Activated CD8-positive, alpha-beta T cell treated with anti-CD3 and anti-CD28 coated beads for 36 hours (primary cell): ENCODE data around the gene RAB1B. TPM values are rescaled to one million over a fixed set of nuclear protein-coding genes. Genes with fewer than 3 reads are reported as not detected.
"Not testable (repeated sequence)": the region's sequence is repeated elsewhere in the genome, so short reads cannot be mapped to it uniquely, and the experiment has no call there.

Source experiments
- ATAC-seq: fragments of 200-7000 bp; cut with Tn5 transposase; one replicate; pipeline ENCODE4 v1.10.0; 2021; ENCODE audit warnings: mild to moderate bottlenecking, moderate library complexity
- CTCF ChIA-PET: fragments of 350-600 bp; sonication (Branson Sonifier 250); formaldehyde crosslinking; loops from one replicate; lab custom pipeline; 2021; ENCODE audit warnings: antibody characterized with exemption; lab: Charles Lee
- POLR2A ChIA-PET: fragments of 350-600 bp; sonication (Branson Sonifier 250); formaldehyde crosslinking; loops from one replicate; lab custom pipeline; 2021; ENCODE audit warnings: antibody characterized with exemption; lab: Charles Lee
- DNase-seq: peaks from one replicate; pipeline ENCODE4 v3.0.0-alpha.2; 2020
- H3K27ac Mint-ChIP-seq: one replicate; pipeline ENCODE4 v1.8.0; 2021; ENCODE audit warnings: mild to moderate bottlenecking, mixed read lengths
- H3K27me3 Mint-ChIP-seq: one replicate; pipeline ENCODE4 v1.8.0; 2021; ENCODE audit warnings: mixed read lengths
- H3K36me3 Mint-ChIP-seq: one replicate; pipeline ENCODE4 v1.8.0; 2021; ENCODE audit warnings: low read depth, mixed read lengths
- H3K4me1 Mint-ChIP-seq: one replicate; pipeline ENCODE4 v1.8.0; 2021; ENCODE audit warnings: low read depth, mixed read lengths
- H3K4me3 Mint-ChIP-seq: one replicate; pipeline ENCODE4 v1.8.0; 2021; ENCODE audit warnings: mild to moderate bottlenecking, moderate library complexity, mixed read lengths
- H3K9me3 Mint-ChIP-seq: one replicate; pipeline ENCODE4 v1.8.0; 2021; ENCODE audit warnings: mixed read lengths
- CTCF ChIP-seq: fragments of 200-600 bp; IDR thresholded peaks from one replicate; pipeline ENCODE4 v1.8.0; 2022; ENCODE audit warnings: antibody characterized with exemption, mild to moderate bottlenecking
- intact Hi-C: fragments of 100-400 bp; cut with micrococcal nuclease; formaldehyde crosslinking; loops from one replicate; pipeline ENCODE4 v1.10.0; 2022
- total RNA-seq, 2 experiments: library from RNA; stranded (reverse); gene quantifications; one replicate each; pipeline ENCODE4 v1.2.3, GENCODE V29; 2021

RAB1B gene
- total RNA-seq, 2 experiments from 2014 or later: 97.9 to 98.2 TPM

DNA sequence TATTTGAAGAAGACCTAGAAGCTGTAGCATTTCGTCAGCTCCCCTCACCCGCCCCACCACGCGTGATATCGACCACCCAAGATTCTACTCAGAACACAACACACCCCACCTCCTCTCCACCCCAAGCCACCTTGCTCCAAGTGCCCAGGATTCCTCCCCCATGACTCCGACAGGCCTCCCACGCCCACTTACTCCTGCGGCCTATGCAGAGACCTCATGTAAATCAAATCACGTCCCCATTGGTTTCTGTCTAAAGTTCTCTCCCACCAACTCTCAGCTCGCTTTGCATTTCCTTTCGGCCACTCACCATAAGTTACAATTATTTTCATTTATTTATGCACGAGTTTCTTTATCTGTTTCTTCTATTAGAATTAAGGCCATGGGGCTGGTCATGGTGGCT is 34.2 kb downstream of the RAB1B start:
- no peaks in the 10 kb centered on the region for H3K9me3 Mint-ChIP-seq
- ATAC-seq: no peak
- no peak for TF ChIP-seq CTCF
- CTCF ChIA-PET: interaction anchor here (1.1 to 4.2 kb wide), 4 partner anchors 9 to 83 kb away, joined by 3 to 37 read pairs (median 3); no protein-coding TSS in a partner anchor
- no peaks in the 10 kb centered on the region for H3K36me3 Mint-ChIP-seq
- H3K4me3 Mint-ChIP-seq: no peak overlapping the region
- no peak for DNase-seq
- POLR2A ChIA-PET: no interaction called here
- no peaks in the 10 kb centered on the region for H3K4me1 Mint-ChIP-seq
- H3K27me3 Mint-ChIP-seq: no peaks in the 10 kb centered on the region
- H3K27ac Mint-ChIP-seq: no peak overlapping the region
- intact Hi-C loops: no loop called here

DNA sequence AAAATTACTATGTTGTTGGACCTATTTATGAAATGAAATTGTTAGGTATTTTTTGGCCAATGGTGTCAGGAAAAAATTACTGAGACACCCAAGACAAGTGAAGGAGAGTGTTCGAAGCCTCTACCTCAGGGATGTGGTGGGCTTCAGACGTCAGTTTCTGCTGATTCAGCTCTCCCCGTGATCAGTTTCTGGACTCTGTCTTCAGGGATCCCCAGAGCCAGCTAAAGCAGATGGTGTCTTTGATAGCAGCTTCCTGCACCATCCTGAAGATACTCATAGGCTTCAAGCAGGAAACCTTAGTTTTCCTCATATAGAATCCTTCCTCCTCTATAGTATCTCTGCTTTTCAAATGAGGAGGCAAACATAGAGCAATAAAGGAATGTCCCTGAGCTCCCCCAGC is 41.0 kb downstream of the RAB1B start:
- no peak overlapping the region for H3K4me3 Mint-ChIP-seq
- DNase-seq (no peak), ATAC-seq (no peak)
- H3K36me3 Mint-ChIP-seq: no peaks in the 10 kb centered on the region
- H3K9me3 Mint-ChIP-seq: no peaks in the 10 kb centered on the region
- H3K27me3 Mint-ChIP-seq: no peaks in the 10 kb centered on the region
- ChIA-PET CTCF (interaction anchor here (1.4 to 10.2 kb wide), 5 partner anchors 8 to 77 kb away, joined by 6 to 149 read pairs (median 39); partner anchors contain the start of genes BRMS1 and RIN1), POLR2A (interaction anchor here (0.9 kb wide), 1 partner anchor 36 kb away, joined by 3 read pairs; no protein-coding TSS in a partner anchor)
- no peak for TF ChIP-seq CTCF
- H3K4me1 Mint-ChIP-seq: peaks cover 9% of the 10 kb centered on the region
- no peak overlapping the region for H3K27ac Mint-ChIP-seq
- intact Hi-C loops: no loop called here

DNA sequence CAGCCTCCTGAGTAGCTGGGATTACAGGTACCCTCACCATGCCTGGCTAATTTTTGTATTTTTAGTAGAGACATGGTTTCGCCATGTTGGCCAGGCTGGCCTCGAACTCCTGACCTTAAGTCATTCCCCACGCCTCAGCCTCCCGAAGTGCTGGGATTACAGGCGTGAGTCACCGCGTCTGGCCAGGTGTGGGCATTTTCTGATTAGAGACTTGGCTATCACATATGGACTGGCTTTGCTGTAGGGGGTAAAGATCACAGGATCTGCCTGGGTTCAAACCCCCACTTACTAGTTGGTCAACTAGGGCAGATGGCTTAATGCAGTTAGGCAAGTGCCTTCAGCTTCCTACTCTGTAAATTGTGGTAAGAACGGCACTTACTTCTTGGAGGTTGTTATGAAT is 41.9 kb downstream of the RAB1B start:
- Mint-ChIP-seq H3K36me3 (peaks cover 2% of the 10 kb centered on the region), H3K4me3 (no peak overlapping the region), H3K27me3 (no peaks in the 10 kb centered on the region), H3K4me1 (peaks cover 16% of the 10 kb centered on the region), H3K27ac (no peak overlapping the region), H3K9me3 (no peaks in the 10 kb centered on the region)
- DNase-seq (no peak), ATAC-seq (no peak)
- intact Hi-C loops: loop anchor here (5.0 kb wide), 2 partner anchors 37 to 77 kb away; partner anchors contain the start of genes B4GAT1 and BRMS1
- ChIA-PET CTCF (interaction anchor here (3.7 to 10.2 kb wide), 4 partner anchors 9 to 76 kb away, joined by 37 to 149 read pairs (median 86); partner anchors contain the start of gene RIN1), POLR2A (interaction anchor here (0.9 to 2.2 kb wide), 2 partner anchors 35 to 79 kb away, joined by 3 to 6 read pairs; no protein-coding TSS in a partner anchor)
- TF ChIP-seq CTCF: no peak

GRCh38 chr11:66310803-66311440 is 42.5 kb downstream of the RAB1B start:
- intact Hi-C loops: loop anchor here (5.0 kb wide), 2 partner anchors 36 to 76 kb away; partner anchors contain the start of genes B4GAT1 and BRMS1

DNA sequence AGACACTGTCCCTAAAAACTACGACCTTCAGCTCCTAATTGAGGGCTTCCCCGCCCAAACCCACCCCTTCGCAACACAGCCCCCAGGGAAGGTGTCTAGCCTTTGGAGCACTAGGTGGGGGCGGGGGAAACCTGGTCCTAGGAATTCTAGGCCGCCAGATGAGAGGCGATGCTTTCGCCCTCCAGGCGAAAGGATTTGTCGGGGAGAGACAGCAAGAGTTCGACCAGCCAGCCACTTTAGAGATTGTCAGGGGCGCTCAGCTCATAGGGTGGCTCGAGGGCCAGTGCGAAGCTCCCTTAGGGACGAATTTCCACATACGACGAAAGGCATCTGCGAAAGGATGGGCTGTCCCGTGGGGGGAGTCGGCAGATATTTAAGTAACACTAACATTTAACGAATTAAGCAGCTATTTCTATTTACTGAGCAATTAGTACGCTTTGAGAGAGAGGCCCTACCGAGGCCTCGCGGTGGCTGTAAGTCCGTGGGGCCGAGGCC is 43.1 kb downstream of the RAB1B start:
- intact Hi-C loops: loop anchor here (5.0 kb wide), 2 partner anchors 36 to 76 kb away; partner anchors contain the start of genes B4GAT1 and BRMS1
- Mint-ChIP-seq H3K36me3 (peaks cover 7% of the 10 kb centered on the region), H3K9me3 (no peaks in the 10 kb centered on the region), H3K4me3 (peak overlapping the region; percentile 80), H3K27me3 (no peaks in the 10 kb centered on the region), H3K27ac (peak overlapping the region; percentile 97), H3K4me1 (peaks cover 25% of the 10 kb centered on the region)
- no peak for DNase-seq
- peak; percentile 96 for TF ChIP-seq CTCF
- CTCF ChIA-PET: interaction anchor here (0.7 to 10.2 kb wide), 29 partner anchors 10 to 244 kb away, joined by 3 to 149 read pairs (median 6); partner anchors contain the start of genes B4GAT1, BRMS1, DPP3 and RIN1
- no peak for ATAC-seq
- POLR2A ChIA-PET: interaction anchor here (0.7 to 3.8 kb wide), 12 partner anchors 11 to 240 kb away, joined by 3 to 21 read pairs (median 6); partner anchors contain the start of genes BRMS1 and YIF1A

More at GRCh38 chr11:66310803-66311440, 42.5 kb downstream of the RAB1B start:
- POLR2A ChIA-PET: interaction anchor here (0.7 to 3.8 kb wide), 11 partner anchors 11 to 240 kb away, joined by 3 to 21 read pairs (median 7); partner anchors contain the start of genes BRMS1 and YIF1A
- not testable (repeated sequence) for ATAC-seq, DNase-seq, H3K27me3 Mint-ChIP-seq, H3K27ac Mint-ChIP-seq, H3K4me3 Mint-ChIP-seq, H3K9me3 Mint-ChIP-seq, H3K36me3 Mint-ChIP-seq
- H3K4me1 Mint-ChIP-seq: peaks cover 22% of the 10 kb centered on the region
- CTCF ChIA-PET: interaction anchor here (0.7 to 10.2 kb wide), 27 partner anchors 10 to 243 kb away, joined by 3 to 149 read pairs (median 6); partner anchors contain the start of genes B4GAT1, BRMS1, DPP3 and RIN1
